CD4-positive, alpha-beta T cell treated with Interleukin-4 for 4 hours (primary cell): ENCODE measurements around the gene TEN1.
A peak's percentile ranks its signal among the peaks of the same experiment; 100 is the strongest.
"Not testable (repeated sequence)": the region's sequence is repeated elsewhere in the genome, so short reads cannot be mapped to it uniquely, and the experiment has no call there.

ENCODE experiments used
- DNase-seq: peaks from one replicate; pipeline ENCODE4 v3.0.0-alpha.2; 2020

The TEN1 gene

DNA sequence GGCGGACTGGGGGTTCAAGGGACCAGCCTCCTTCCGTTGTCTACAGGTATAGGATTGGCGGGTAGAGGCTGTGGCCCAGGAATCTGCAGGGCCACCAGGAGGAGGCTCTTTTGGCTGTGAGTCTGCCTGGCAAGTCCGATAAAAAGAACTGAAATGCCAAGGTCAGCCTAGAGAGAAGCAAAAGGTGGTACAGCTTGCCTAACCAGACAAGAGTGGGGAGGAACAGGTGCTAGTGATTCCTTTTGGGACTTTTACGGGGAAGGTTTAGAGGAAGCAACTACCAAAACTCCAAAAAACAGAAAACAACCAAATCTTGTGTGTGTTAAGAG is 53.7 kb downstream of the TEN1 start:
- DNase-seq = no peak

- no peak for DNase-seq
Observed at GRCh38 chr17:76033139-76033538, 54.1 kb downstream of the TEN1 start.

GRCh38 chr17:76034428-76035350 is 55.6 kb downstream of the TEN1 start:
- no peak for DNase-seq

DNA sequence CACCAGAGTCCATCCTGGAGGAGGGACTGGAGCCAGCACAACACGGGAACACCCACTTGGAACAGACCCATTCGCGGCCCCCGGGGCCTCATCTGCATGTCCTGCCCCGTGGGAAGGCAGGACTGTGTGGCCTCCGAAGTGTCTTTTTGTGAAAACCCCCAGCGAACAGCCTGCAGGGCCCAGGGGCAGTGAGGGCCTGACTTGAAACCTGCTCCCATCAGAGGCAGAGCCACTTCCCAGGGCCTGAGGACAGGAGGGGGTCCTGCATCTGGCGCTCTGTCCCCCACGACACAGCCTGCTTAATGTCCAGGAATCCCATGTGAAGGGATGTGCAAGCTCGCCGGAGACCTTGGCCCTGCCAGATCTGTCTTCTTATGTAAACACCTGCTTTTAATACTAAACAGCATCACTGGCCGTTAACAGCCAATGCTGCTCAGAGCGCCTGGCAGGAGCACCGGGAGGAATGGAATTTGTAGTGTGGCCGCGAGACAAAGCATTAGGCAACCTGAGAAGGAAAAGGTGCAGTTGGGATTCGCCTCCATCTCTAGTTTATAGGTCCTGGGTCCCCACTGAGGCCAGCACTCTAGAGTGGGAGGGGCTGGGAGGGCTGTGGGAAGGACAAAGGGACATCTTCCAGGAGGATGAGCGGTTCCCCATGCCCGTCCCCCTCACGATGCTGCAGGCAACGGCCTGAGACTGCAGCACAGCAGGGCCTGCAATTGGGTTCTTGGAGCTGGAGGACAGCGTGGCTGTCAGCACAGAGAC is 57.6 kb downstream of the TEN1 start:
- no peak for DNase-seq

- DNase-seq = no peak
Observed at GRCh38 chr17:76038050-76038449, 59.0 kb downstream of the TEN1 start.

GRCh38 chr17:76039121-76039520 is 60.1 kb downstream of the TEN1 start:
- no peak for DNase-seq

DNA sequence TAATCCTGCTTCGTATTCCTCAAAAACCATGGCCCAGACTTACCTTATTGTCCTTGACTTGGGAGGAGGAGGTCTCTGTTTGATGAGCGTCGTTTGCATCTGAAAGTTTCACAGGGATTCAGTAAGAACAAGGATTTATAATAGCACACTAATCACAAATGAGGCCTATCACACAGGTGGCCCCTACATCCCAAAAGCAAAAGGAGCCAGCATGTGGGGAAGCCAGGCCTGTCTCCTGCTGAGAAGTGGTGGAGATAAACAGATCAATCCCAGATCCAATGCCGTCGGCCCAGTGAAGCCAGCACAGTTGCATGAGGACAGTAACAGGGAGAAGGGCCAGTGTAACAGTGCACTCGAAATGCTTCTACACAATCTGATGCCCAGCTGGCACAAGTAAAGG is 61.3 kb downstream of the TEN1 start:
- DNase-seq = no peak

GRCh38 chr17:76042868-76043267 is 63.8 kb downstream of the TEN1 start:
- DNase-seq = not testable (repeated sequence)

GRCh38 chr17:76044475-76045007 is 65.5 kb downstream of the TEN1 start:
- DNase-seq = not testable (repeated sequence)

DNA sequence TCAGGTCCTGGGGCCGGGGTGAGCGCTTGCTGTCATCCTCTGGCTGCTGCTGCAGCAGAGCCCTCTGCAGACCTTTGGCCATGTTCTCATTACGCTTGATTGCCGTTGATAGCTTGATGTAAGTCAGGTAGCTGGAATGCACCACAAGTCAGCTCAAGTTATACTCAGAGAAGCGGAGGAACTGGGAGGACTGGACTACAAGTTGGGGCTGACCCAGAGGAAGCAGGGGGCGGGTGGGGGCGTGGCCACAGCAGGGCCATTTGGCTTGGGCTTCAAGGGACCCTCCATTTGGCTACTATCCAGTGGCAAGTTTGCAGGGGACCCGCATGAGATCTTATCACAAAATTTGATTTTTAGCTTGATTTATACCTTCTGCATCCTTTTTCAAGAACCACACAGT is 67.0 kb downstream of the TEN1 start:
- DNase-seq = no peak

GRCh38 chr17:76048025-76048605 is 69.1 kb downstream of the TEN1 start:
- DNase-seq = no peak

- peak; percentile 35 for DNase-seq
Observed at GRCh38 chr17:76048711-76049110, 69.7 kb downstream of the TEN1 start.

- DNase-seq = no peak
Observed at GRCh38 chr17:76049239-76049638, 70.2 kb downstream of the TEN1 start.

GRCh38 chr17:76049836-76050537 is 70.9 kb downstream of the TEN1 start:
- DNase-seq = no peak
